CD4-positive, alpha-beta T cell (primary cell): ENCODE data around the gene SCN10A. TPM values are rescaled to one million over a fixed set of nuclear protein-coding genes. Genes with fewer than 3 reads are reported as not detected.

Experiments used
- ATAC-seq: fragments of 200-7000 bp; cut with Tn5 transposase; one replicate; pipeline ENCODE4 v1.10.0; 2022; ENCODE audit warnings: mild to moderate bottlenecking; ENCODE audit not compliant: poor library complexity
- CTCF ChIA-PET: fragments of 350-600 bp; sonication (Branson Sonifier 250); formaldehyde crosslinking; loops from one replicate; lab custom pipeline; 2021; ENCODE audit warnings: antibody characterized with exemption, inconsistent platforms; lab: Charles Lee
- POLR2A ChIA-PET: fragments of 350-600 bp; sonication (Branson Sonifier 250); formaldehyde crosslinking; loops from one replicate; lab custom pipeline; 2021; ENCODE audit warnings: antibody characterized with exemption, inconsistent platforms; lab: Charles Lee
- DNase-seq, 14 experiments: peaks; one replicate each; pipeline ENCODE4 v3.0.0-alpha.2; 2013 to 2020; ENCODE audit warnings: mixed read lengths in 2 of 14
- H3K27ac ChIP-seq, 2 donors: one replicate each; pipeline versions ENCODE4 v1.5.1 to v1.7.0; 2013; ENCODE audit warnings: low read length in 2 of 2, low read depth in 1 of 2, mild to moderate bottlenecking in 1 of 2
- H3K27me3 ChIP-seq, 2 experiments: 1 replicate in 1 of 2; 2 replicates in 1 of 2; pipeline versions ENCODE4 v1.6.1 to v1.7.0; 2013; ENCODE audit warnings: low read length in 2 of 2, control low read depth in 1 of 2, mild to moderate bottlenecking in 1 of 2, moderate library complexity in 1 of 2; ENCODE audit not compliant: insufficient read depth in 2 of 2, control insufficient read depth in 1 of 2
- H3K36me3 ChIP-seq: one replicate; pipeline ENCODE4 v1.6.1; 2013; ENCODE audit warnings: low read length, control low read depth; ENCODE audit not compliant: insufficient read depth
- H3K4me1 ChIP-seq: one replicate; pipeline ENCODE4 v1.6.1; 2013; ENCODE audit warnings: low read length, control low read depth; ENCODE audit not compliant: insufficient read depth
- H3K4me3 ChIP-seq: one replicate; pipeline ENCODE4 v1.5.1; 2013; ENCODE audit warnings: mild to moderate bottlenecking, low read length, moderate library complexity
- H3K9me3 ChIP-seq, 2 experiments: 1 replicate in 1 of 2; 2 replicates in 1 of 2; pipeline versions ENCODE4 v1.6.1 to v1.7.0; 2013; ENCODE audit warnings: low read length in 2 of 2, mild to moderate bottlenecking in 2 of 2, control low read depth in 1 of 2, moderate library complexity in 1 of 2; ENCODE audit not compliant: control insufficient read depth in 1 of 2, insufficient read depth in 1 of 2
- H3K27ac Mint-ChIP-seq: one replicate; pipeline ENCODE4 v1.8.0; 2020; ENCODE audit warnings: mixed read lengths
- H3K27me3 Mint-ChIP-seq: one replicate; pipeline ENCODE4 v1.8.0; 2021; ENCODE audit warnings: mixed read lengths
- H3K36me3 Mint-ChIP-seq: one replicate; pipeline ENCODE4 v1.8.0; 2021; ENCODE audit warnings: low read depth, mixed read lengths
- H3K4me1 Mint-ChIP-seq: one replicate; pipeline ENCODE4 v1.8.0; 2021; ENCODE audit warnings: low read depth, mixed read lengths
- H3K4me3 Mint-ChIP-seq: one replicate; pipeline ENCODE4 v1.8.0; 2020; ENCODE audit warnings: mild to moderate bottlenecking, mixed read lengths
- H3K9me3 Mint-ChIP-seq: one replicate; pipeline ENCODE4 v1.8.0; 2020; ENCODE audit warnings: mixed read lengths
- CTCF ChIP-seq: fragments of 200-600 bp; IDR thresholded peaks from one replicate; pipeline ENCODE4 v1.8.0; 2022; ENCODE audit warnings: antibody characterized with exemption, mild to moderate bottlenecking
- intact Hi-C, 2 experiments: fragments of 100-400 bp; cut with DNase I in 1 of 2; cut with micrococcal nuclease in 1 of 2; formaldehyde crosslinking; loops; one replicate each; pipeline versions ENCODE4 v1.15.1 to v1.9.0; 2023 to 2025; cut with DNase I, micrococcal nuclease
- total RNA-seq, 174 experiments: library from RNA in 2 of 174; stranded (reverse) in 2 of 174; gene quantifications; one replicate each; pipeline ENCODE4 v1.2.3 and lab custom pipeline; 2021 to 2026

Gene SCN10A
- total RNA-seq, 2 experiments from 2014 or later, result not detected

- TF ChIP-seq CTCF, result no peak
- H3K9me3 Mint-ChIP-seq, result no peaks in the 10 kb centered on the region
- ATAC-seq, result no peak
- no peak for DNase-seq
- no peak overlapping the region for H3K4me3 Mint-ChIP-seq
- H3K27ac ChIP-seq, result no peak overlapping the region
- H3K4me1 Mint-ChIP-seq, result no peaks in the 10 kb centered on the region
- intact Hi-C loops, result no loop called here
- no peaks in the 10 kb centered on the region for H3K36me3 ChIP-seq
- no peaks in the 10 kb centered on the region for H3K27me3 ChIP-seq
- POLR2A ChIA-PET, result no interaction called here
- H3K27ac Mint-ChIP-seq, result no peak overlapping the region
- H3K36me3 Mint-ChIP-seq, result no peaks in the 10 kb centered on the region
- peaks cover 34% of the 10 kb centered on the region for H3K27me3 Mint-ChIP-seq
- peaks cover 0 to 5% of the 10 kb centered on the region in 2 experiments for H3K9me3 ChIP-seq
- CTCF ChIA-PET, result no interaction called here
- H3K4me3 ChIP-seq, result no peak overlapping the region
- no peaks in the 10 kb centered on the region for H3K4me1 ChIP-seq
Measured at GRCh38 chr3:38823722-38824121, 7.7 kb upstream of the SCN10A start.

GRCh38 chr3:38823186-38823585, 7.2 kb upstream of the SCN10A start:
- Mint-ChIP-seq H3K27me3 (peaks cover 34% of the 10 kb centered on the region), H3K4me3 (no peak overlapping the region), H3K27ac (no peak overlapping the region), H3K4me1 (no peaks in the 10 kb centered on the region), H3K9me3 (no peaks in the 10 kb centered on the region), H3K36me3 (no peaks in the 10 kb centered on the region)
- no peak for ATAC-seq
- POLR2A ChIA-PET, result no interaction called here
- no peak for DNase-seq
- Histone ChIP-seq H3K9me3 (peaks cover 0 to 5% of the 10 kb centered on the region in 2 experiments), H3K27ac (no peak overlapping the region), H3K36me3 (no peaks in the 10 kb centered on the region), H3K27me3 (no peaks in the 10 kb centered on the region), H3K4me1 (no peaks in the 10 kb centered on the region), H3K4me3 (no peak overlapping the region)
- intact Hi-C loops, result no loop called here
- CTCF ChIA-PET, result no interaction called here
- no peak for TF ChIP-seq CTCF

- DNase-seq (no peak), ATAC-seq (no peak)
- Histone ChIP-seq H3K36me3 (no peaks in the 10 kb centered on the region), H3K27ac (no peak overlapping the region), H3K4me1 (no peaks in the 10 kb centered on the region), H3K27me3 (peaks cover 0 to 2% of the 10 kb centered on the region in 2 experiments), H3K9me3 (peaks cover 0 to 3% of the 10 kb centered on the region in 2 experiments), H3K4me3 (no peak overlapping the region)
- Mint-ChIP-seq H3K9me3 (peaks cover 5% of the 10 kb centered on the region), H3K4me1 (no peaks in the 10 kb centered on the region), H3K27ac (no peak overlapping the region), H3K27me3 (peaks cover 16% of the 10 kb centered on the region), H3K4me3 (no peak overlapping the region), H3K36me3 (no peaks in the 10 kb centered on the region)
- ChIA-PET POLR2A (no interaction called here), CTCF (no interaction called here)
- intact Hi-C loops, result no loop called here
- TF ChIP-seq CTCF, result no peak
Measured at GRCh38 chr3:38811822-38812221, 4.2 kb downstream of the SCN10A start.
